Nucleus accumbens (tissue), 56 donors: ENCODE data around the gene ARHGAP45.

Experiments used
- DNase-seq, 56 donors: peaks; one replicate each; lab custom pipeline; 2025; lab: John Stamatoyannopoulos, UW

Gene ARHGAP45

DNA sequence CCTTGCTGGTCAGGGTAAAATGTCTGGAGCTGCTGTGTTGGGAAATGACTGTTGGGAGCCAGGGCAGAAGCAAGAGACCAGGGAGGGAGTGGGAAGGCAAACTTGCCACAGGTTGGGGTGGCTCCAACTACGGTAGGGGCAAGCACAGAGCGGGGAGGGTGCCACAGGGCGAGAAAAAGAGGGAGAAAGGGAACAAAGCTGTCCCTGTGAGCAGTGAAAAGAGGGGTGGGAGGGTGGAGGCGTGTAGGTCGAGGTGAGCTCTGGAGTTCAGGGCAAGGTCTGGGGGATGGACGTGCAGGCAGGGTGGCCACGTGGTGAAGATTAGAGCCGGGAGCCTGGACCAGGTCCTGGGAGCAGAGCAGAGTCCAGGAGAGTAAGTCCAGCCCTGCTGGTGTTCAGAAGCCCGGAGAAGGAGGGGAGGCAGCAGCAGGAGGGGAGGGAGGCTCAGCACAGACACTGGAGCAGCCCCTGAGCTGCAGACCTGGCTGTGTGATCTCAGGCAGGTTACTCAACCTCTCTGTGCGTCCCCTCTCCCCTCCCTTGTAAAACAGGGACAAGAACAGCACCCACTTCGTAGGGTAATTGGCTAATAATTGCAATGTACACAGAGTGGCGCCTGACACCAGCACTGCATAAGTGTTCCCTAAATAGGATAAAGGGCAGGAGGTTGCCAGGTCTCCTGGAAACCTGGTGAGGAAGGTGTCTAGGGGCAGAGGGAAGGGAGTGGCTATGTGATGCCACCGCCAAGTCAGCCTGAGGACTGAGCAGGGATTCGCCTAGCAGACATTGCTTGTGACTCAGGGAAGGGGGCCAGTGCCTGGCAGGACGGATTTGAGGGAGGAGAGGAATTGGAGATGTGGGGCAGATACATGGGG is 31.4 kb downstream of the ARHGAP45 start:
- no peak for DNase-seq

- DNase-seq: peak in 5 of 56 donors; percentile 14 to 48 (median 32)
Measured at GRCh38 chr19:1101337-1101698, 34.4 kb downstream of the ARHGAP45 start.

DNA sequence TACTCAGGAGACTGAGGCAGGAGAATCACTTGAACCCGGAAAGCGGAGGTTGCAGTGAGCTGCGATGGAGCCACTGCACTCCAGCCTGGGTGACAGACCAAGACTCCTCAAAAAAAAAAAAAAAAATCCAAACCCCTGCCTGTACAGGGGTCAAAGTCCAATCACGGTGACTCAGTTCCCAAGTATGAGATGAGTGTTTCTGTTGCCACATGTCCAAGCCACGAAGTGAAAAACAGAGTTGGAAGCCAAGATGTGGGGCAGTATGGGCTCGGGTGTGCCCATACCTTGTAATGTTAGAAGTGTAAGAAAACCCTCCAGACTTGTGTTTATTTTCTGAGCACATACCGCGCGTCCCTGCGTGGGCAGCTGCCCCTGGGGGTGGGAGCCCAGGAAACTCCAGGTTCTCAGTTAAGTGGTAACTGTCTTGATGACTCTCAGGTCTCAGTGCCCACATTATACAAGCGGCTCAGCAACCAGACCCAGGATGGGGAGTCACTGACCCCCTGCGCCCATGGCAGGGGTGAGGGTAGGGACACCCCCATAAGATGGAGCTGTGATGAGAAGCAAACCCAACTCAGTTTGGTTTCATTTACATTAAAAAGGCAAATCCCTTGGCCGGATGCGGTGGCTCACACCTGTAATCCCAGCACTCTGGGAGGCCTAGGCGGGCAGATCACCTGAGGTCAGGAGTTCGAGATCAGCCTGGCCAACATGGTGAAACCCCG is 35.6 kb downstream of the ARHGAP45 start:
- DNase-seq: peak in 1 of 56 donors; percentile 2

- no peak for DNase-seq
Measured at GRCh38 chr19:1103132-1103707, 36.3 kb downstream of the ARHGAP45 start.

DNA sequence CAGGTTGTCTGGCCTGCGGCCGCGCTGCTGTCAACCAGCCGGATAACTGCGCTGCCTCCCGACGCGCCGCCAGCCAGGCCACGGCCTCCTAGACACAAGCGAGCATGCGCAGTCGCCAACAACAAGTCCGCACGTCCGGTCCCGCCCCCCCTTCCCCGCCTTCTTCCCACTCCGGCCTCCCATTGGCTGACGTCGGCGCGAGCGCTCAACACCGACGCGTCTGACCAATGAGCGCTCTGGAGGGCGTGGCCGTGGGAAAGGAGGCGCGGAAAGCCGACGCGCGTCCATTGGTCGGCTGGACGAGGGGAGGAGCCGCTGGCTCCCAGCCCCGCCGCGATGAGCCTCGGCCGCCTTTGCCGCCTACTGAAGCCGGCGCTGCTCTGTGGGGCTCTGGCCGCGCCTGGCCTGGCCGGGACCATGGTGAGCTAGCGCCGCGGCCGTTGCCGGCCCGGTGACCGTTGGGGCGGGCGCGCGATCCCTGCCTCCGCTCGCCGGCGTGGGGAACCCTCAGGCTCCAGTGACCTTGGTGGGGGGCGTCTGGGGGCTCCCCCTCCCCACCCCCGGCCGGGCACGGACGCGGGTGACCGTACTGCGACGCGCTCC is 36.8 kb downstream of the ARHGAP45 start, which contains the start of gene GPX4:
GPX4 (plus strand) TSS at position 287 of the 603 bp plus-strand sequence; CDS start at position 337, 50 bp downstream.
- DNase-seq: peak; percentile 75 to 99 (median 98)

- peak in 54 of 56 donors; percentile 14 to 87 (median 62) for DNase-seq
Measured at GRCh38 chr19:1104311-1105007, 37.5 kb downstream of the ARHGAP45 start.

GRCh38 chr19:1105008-1105872 is 38.3 kb downstream of the ARHGAP45 start:
- peak in 14 of 56 donors; percentile 17 to 55 (median 36) for DNase-seq

GRCh38 chr19:1105873-1106840 is 39.2 kb downstream of the ARHGAP45 start:
- DNase-seq: no peak

GRCh38 chr19:1106841-1107660 is 40.1 kb downstream of the ARHGAP45 start:
- no peak for DNase-seq

GRCh38 chr19:1107661-1108261 is 40.8 kb downstream of the ARHGAP45 start:
- DNase-seq: no peak

- no peak for DNase-seq
Measured at GRCh38 chr19:1108291-1109031, 41.5 kb downstream of the ARHGAP45 start.

DNA sequence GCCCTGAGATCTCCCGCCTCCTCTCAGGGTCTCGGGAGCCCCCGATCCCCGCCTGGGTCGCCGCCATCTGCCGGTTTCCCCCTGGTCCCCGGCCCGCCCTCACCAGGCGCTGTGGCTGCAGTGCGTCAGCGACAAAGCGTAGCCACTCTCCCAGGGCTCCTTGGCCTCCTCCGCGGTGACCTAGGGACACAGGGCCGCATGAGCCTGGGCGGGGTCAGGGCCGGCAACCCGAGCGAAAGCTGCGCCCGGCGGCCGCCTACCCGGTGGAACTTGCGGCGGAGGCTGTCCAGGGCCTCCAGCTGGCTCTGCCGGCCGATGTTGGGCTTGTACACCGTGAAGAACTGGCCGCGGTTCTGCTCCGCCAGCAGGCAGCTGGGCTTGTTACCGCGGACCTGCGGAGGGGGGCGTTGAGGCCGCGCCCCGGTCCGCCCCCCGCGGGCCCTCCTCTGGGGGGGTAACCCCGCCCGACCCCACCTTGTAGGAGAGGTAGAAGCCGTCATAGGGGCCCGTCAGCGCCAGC is 42.1 kb downstream of the ARHGAP45 start:
- no peak for DNase-seq

DNA sequence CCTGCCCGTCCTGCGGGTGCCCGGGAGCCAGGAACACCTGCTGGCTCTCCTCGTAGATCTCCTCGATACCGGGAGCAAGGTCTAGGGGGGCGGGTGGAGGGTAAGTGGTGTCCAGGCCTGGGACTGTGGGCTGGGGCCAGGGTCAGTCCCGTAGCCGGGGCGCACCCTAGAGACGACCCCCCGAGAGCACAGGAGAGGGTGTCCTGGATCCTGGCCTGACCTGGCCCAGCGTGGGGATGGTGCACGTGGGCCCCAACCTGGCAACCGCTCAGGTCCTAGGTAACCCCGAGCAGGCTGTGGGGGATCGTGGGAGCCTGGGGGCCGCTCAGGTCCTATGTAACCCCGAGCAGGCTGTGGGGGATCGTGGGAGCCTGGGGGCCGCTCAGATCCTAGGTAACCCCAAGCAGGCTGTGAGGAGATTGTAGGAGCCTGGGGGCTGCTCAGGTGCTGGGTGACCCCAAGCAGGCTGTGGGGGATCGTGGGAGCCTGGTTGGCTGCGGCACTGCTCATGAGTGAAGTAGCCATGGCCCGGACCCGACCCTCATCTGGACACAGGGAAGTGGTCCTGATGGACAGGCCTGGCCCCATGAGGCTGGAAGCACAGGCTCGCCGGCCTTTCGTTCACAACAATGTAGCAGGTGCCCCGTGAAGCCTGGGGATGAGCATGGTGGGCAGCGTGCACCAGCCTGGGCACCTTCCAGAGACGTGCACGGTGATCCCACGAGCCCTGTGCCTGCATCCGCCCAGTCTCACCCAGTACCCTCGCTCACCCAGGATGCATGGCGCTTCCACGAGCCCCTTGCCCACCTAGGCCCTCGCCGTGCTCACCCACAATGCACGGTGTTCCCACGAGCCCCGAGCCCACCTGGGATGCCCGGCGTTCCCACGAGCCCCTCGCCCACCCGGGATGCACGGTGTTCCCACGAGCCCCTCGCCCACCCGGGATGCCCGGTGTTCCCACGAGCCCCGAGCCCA is 43.0 kb downstream of the ARHGAP45 start:
- DNase-seq: no peak
